HUES6 (cell line): Measurements from ENCODE around the gene RNF208.

Experiments used
- H3K27ac ChIP-seq: 2 replicates; pipeline ENCODE4 v1.7.0; 2013; ENCODE audit warnings: low read depth, mild to moderate bottlenecking, low read length, inconsistent platforms
- H3K27me3 ChIP-seq: 2 replicates; pipeline ENCODE4 v1.6.1; 2013; ENCODE audit warnings: low read length; ENCODE audit not compliant: control insufficient read depth, insufficient read depth
- H3K36me3 ChIP-seq: 2 replicates; pipeline ENCODE4 v1.6.1; 2013; ENCODE audit warnings: low read length; ENCODE audit not compliant: control insufficient read depth, insufficient read depth
- H3K4me1 ChIP-seq: 2 replicates; pipeline ENCODE4 v1.6.1; 2013; ENCODE audit warnings: low read length; ENCODE audit not compliant: control insufficient read depth, insufficient read depth
- H3K4me3 ChIP-seq: 2 replicates; pipeline ENCODE4 v1.5.1; 2013; ENCODE audit warnings: low read depth, low read length
- H3K9ac ChIP-seq: one replicate; pipeline ENCODE4 v1.6.1; 2013; ENCODE audit warnings: mild to moderate bottlenecking, low read length
- H3K9me3 ChIP-seq: 2 replicates; pipeline ENCODE4 v1.6.1; 2013; ENCODE audit warnings: low read depth, low read length; ENCODE audit not compliant: control insufficient read depth, insufficient read depth

Gene RNF208, protein sequence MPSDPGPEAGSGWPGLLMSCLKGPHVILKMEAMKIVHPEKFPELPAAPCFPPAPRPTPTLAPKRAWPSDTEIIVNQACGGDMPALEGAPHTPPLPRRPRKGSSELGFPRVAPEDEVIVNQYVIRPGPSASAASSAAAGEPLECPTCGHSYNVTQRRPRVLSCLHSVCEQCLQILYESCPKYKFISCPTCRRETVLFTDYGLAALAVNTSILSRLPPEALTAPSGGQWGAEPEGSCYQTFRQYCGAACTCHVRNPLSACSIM

GRCh38 chr9:137222190-137223077, at the start of gene RNF208:
RNF208 (minus strand) TSS chr9:137222240; CDS start chr9:137221212, 1,028 bp downstream.
- Histone ChIP-seq H3K9me3 (no peaks in the 10 kb centered on the region), H3K9ac (peak within 1 kb of the TSS; percentile 5), H3K27ac (no peak within 1 kb of the TSS), H3K4me1 (peaks cover 27% of the 10 kb centered on the region), H3K4me3 (peak within 1 kb of the TSS; percentile 92), H3K27me3 (peaks cover 9% of the 10 kb centered on the region), H3K36me3 (peaks cover 3% of the 10 kb centered on the region; the same call in 1 of the 2 replicates)

DNA sequence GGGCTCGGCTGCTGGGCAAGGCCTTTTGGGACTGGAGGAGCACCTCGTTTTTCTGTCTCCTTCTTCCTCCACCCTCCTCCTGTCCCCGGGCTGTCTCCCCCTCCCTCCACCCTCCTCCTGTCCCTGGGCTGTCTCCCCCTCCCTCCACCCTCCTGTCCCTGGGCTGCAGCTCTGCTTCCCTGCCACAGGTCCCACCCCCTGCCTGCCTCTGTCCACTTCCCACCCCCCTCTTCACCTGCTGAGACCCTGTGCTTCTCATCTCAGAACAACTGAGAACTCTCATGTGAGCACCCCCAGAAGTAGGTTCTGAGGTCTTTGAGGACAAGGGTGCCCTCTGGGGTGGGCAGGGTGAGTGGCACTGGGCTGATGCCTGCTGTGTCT, 49.6 kb upstream of the RNF208 start:
- Histone ChIP-seq H3K4me3 (no peak overlapping the region), H3K4me1 (peaks cover 21% of the 10 kb centered on the region), H3K9me3 (no peaks in the 10 kb centered on the region), H3K36me3 (peaks cover 55% of the 10 kb centered on the region), H3K9ac (no peak overlapping the region), H3K27ac (no peak overlapping the region), H3K27me3 (no peaks in the 10 kb centered on the region)

- Histone ChIP-seq H3K36me3 (peaks cover 61% of the 10 kb centered on the region), H3K4me1 (peaks cover 16% of the 10 kb centered on the region; the same call in 1 of the 2 replicates), H3K27ac (no peak overlapping the region), H3K4me3 (no peak overlapping the region), H3K9me3 (no peaks in the 10 kb centered on the region), H3K9ac (no peak overlapping the region), H3K27me3 (no peaks in the 10 kb centered on the region)
Observed at GRCh38 chr9:137270929-137271695, 49.1 kb upstream of the RNF208 start.

DNA sequence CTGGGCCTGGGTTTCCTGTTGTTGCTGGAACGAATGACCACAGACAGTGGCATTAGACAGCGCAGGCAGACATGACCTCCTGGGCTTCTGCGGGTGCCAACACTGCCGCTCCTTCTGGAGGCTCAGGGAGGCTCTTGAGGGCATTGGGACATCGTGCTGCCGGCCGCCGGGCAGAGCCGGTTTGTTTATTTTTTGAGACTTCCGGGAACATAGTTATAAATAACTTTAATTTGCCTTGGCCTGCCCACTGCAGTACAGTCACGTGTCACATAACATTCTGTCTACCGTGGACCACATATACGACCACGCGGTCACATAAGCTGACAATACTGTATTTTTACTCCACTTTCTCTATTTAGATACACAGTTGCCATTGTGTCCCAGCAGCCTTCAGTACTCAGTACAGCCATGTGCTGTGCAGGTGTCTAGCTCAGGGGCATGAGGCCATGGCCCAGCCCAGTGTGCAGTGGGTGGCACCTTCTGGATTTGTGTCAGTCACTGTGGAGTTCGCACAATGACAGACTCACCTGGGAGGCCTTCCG, 47.3 kb upstream of the RNF208 start:
- H3K27ac ChIP-seq = no peak overlapping the region
- no peaks in the 10 kb centered on the region for H3K9me3 ChIP-seq
- peaks cover 75% of the 10 kb centered on the region for H3K36me3 ChIP-seq
- H3K4me3 ChIP-seq = no peak overlapping the region
- peaks cover 3% of the 10 kb centered on the region; the same call in 1 of the 2 replicates for H3K4me1 ChIP-seq
- no peak overlapping the region for H3K9ac ChIP-seq
- no peaks in the 10 kb centered on the region for H3K27me3 ChIP-seq

DNA sequence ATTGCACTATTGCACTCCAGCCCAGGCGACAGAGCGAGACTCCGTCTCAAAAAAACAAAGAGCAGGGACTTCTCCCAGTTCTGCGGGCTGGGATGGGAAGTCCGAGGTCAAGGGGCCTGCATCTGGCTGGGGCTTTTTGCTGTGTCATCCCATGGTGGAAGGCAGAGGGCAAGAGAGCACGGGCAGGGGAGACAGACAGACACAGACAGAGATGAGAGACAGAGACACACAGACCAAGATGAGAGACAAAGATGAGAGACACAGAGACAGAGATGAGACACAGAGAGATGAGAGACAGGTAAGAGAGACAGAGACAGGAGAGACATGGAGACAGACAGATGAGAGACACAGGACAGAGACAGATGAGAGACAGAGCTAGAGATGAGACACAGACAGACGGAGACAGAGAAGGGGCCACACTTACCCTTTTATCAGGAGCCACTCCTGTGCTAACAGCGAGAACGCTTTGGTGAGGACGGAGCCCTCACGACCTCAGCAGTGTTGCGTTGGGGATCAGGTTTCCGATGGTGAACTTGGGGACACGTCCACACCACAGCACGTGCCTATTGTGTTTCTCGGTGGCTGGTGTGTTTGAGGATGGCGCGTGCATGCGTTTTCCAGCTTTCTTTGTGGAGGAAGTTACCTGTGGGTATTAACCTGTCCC, 46.6 kb upstream of the RNF208 start:
- H3K27ac ChIP-seq = no peak overlapping the region
- no peak overlapping the region for H3K4me3 ChIP-seq
- H3K27me3 ChIP-seq = no peaks in the 10 kb centered on the region
- H3K9me3 ChIP-seq = no peaks in the 10 kb centered on the region
- peaks cover 77% of the 10 kb centered on the region for H3K36me3 ChIP-seq
- no peak overlapping the region for H3K9ac ChIP-seq
- peaks cover 3% of the 10 kb centered on the region; the same call in 1 of the 2 replicates for H3K4me1 ChIP-seq

DNA sequence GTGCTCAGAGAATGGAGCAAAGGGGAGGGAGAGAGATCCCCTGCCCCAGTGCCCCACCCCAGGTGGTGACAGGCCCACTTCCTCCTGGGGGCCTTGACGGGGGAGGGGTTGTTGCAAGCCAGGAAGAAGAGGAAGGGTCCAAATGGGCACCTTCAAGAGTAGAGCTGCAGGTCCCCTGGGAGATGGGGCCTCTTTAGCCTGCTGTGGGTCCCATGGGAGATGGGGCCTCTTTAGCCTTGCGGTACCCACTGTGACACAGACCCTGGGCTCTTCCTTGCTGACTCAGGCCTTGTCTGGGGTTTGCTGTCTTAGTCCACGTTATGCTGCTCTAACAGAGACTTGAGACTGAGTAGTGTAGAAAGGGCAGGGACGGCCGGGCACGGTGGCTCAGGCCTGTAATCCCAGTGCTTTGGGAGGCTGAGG, 45.9 kb upstream of the RNF208 start:
- Histone ChIP-seq H3K4me1 (no peaks in the 10 kb centered on the region), H3K4me3 (no peak overlapping the region), H3K9ac (no peak overlapping the region), H3K27ac (no peak overlapping the region), H3K36me3 (peaks cover 78% of the 10 kb centered on the region), H3K9me3 (no peaks in the 10 kb centered on the region), H3K27me3 (no peaks in the 10 kb centered on the region)

DNA sequence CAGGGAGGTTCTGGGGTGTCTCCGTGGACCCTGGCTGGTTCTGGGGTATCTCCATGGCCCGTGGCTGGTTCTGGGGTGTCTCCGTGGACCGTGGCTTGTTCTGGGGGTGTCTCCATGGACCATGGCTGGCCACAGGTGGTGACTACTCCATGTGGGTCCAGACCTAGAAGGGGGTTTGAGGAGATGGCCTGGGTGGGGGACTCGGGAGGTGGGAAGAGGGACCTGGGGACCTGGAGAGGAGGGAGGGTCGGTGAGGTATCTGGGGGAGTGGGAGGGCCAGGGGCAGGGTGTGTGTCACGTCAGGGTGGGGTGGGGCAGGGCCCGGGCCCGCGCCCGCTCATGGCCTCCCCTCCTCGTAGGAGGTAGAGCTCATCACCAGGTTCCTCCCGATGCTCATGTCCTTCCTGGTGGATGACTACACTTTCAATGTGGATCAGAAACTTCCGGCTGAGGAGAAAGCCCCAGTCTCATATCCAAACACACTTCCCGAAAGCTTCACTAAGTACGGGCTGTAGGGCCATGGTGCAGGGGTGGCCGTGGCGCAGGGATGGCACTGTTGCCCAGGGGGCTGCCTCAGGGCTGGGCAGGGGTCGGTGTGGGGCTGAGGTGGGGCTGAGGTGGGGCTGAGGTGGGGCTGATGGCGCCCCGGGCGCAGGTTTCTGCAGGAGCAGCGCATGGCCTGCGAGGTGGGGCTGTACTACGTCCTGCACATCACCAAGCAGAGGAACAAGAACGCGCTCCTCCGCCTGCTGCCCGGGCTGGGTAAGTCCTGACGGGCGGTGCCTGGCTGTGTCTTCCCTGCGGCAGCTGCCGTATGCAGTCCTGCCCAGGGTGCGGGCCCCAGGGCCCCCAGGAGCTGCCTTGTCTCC, 44.8 kb upstream of the RNF208 start:
- Histone ChIP-seq H3K36me3 (peaks cover 72% of the 10 kb centered on the region), H3K27ac (no peak overlapping the region)

DNA sequence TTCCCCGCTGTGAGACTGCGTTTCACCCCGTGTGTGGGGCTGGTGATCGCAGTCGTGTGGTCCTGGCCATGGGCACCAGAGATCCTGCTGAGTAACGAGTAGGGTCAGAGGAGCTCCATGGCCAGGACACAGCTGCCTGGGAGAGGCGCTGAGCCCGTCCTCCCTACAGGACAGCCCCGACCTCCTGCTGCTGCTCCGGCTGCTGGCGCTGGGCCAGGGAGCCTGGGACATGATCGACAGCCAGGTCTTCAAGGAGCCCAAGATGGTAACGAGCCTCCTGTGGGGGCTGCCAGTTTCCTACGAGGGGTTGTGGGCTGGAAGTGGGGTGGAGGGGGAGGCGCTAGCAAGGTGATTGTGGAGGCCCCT, 44.1 kb upstream of the RNF208 start:
- Histone ChIP-seq H3K4me3 (no peak overlapping the region), H3K9ac (no peak overlapping the region), H3K27ac (no peak overlapping the region), H3K9me3 (no peaks in the 10 kb centered on the region), H3K27me3 (no peaks in the 10 kb centered on the region), H3K36me3 (peaks cover 69% of the 10 kb centered on the region), H3K4me1 (no peaks in the 10 kb centered on the region)

More for the DNA sequence above, 44.8 kb upstream of the RNF208 start:
- Histone ChIP-seq H3K4me1 (no peaks in the 10 kb centered on the region), H3K9me3 (no peaks in the 10 kb centered on the region), H3K4me3 (no peak overlapping the region), H3K9ac (no peak overlapping the region), H3K27me3 (no peaks in the 10 kb centered on the region)

DNA sequence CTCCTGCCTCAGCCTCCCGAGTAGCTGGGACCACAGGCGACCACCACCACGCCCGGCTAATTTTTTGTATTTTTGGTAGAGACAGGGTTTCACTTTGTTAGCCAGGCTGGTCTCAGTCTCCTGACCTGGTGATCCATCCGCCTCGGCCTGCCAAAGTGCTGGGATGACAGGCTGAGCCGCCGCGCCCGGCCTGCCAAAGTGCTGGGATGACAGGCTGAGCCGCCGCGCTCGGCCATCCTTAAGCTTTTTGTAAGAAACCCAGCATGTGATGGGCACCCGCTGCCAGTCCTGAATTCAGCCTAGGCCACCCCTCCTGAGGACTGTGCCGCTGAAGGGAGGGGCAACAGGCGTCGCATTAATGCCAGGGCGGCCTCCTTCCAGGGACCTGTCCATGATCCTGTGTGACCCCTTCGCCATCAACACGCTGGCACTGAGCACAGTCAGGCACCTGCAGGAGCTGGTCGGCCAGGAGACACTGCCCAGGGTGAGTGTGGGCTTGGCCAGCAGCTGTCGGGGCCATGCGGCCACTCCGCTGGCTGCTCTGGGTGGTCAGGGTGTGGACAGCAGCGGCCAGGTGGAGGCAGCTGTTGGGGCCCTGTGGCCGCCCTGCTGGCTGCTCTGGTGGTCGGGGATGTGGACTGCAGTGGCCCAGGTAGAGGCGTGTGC, 43.6 kb upstream of the RNF208 start:
- Histone ChIP-seq H3K4me1 (no peaks in the 10 kb centered on the region), H3K9ac (no peak overlapping the region), H3K27me3 (no peaks in the 10 kb centered on the region), H3K4me3 (no peak overlapping the region), H3K36me3 (peaks cover 66% of the 10 kb centered on the region), H3K27ac (no peak overlapping the region), H3K9me3 (no peaks in the 10 kb centered on the region)
